ENCODE results near the gene PIK3C2G. TPM values are rescaled to one million over a fixed set of nuclear protein-coding genes. Genes with fewer than 3 reads are reported as not detected.

The PIK3C2G gene
- total RNA-seq, 1 experiment from 2014 or later: not detected

DNA sequence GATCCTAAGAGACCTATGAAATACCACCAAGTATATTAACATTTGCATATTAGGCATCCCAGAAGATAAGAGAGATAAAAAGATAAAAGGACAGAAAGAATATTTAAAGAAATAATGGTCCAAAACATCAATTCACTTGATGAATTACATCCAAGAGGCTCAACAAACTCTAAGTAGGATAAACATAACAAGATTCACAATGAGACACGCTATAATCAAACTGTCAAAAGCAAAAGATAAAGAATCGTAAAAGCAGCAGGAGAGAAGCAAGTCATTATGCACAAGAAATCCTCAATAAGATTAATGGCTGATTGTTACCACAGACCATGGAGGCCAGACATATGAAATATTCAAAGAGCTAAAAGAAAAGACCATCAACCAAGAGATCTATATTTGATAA is 396.9 kb downstream of the PIK3C2G start:
- intact Hi-C loops (cut with micrococcal nuclease): no loop called here
- ChIA-PET CTCF (no interaction called here), POLR2A (no interaction called here), RAD21 (ENCODE audit: low non-redundant PET in 1 of 2, low total read pairs in 2 of 2, uncharacterized antibody in 2 of 2, unreplicated experiment in 2 of 2) (no interaction called here)
- Histone ChIP-seq H3K9me2 (ENCODE audit: insufficient read depth) (no peaks in the 10 kb centered on the region), H3K79me2 (ENCODE audit: insufficient read depth, low read length) (no peaks in the 10 kb centered on the region), H3K9me3 (ENCODE audit: control insufficient read depth in 1 of 2, insufficient read depth in 1 of 2, low read depth in 1 of 2, low read length in 2 of 2) (no peaks in the 10 kb centered on the region), H3K27me3 (ENCODE audit: insufficient read depth, low read length) (no peaks in the 10 kb centered on the region), H3K4me1 (ENCODE audit: control insufficient read depth in 1 of 2, insufficient read depth in 2 of 2, low read length in 2 of 2) (no peaks in the 10 kb centered on the region), H3K4me3 (replicated peaks in 1 of 2; ENCODE audit: low read depth in 1 of 2, low read length in 2 of 2) (no peak overlapping the region), H3K36me3 (ENCODE audit: control insufficient read depth in 1 of 2, insufficient read depth in 2 of 2, low read length in 2 of 2) (no peaks in the 10 kb centered on the region), H3K4me2 (ENCODE audit: low read length) (no peak overlapping the region), H2AFZ (ENCODE audit: low read depth, low read length, poor library complexity, severe bottlenecking) (no peak overlapping the region), H3K9ac (ENCODE audit: low read length) (no peak overlapping the region), H4K20me1 (ENCODE audit: insufficient read depth) (no peaks in the 10 kb centered on the region), H3K27ac (ENCODE audit: low read depth, low read length) (no peak overlapping the region)
- ATAC-seq: no peak
- no peak for DNase-seq (ENCODE audit: low read depth, low spot score)
- BruUV-seq (replicated peaks): no TSS peak
- TF ChIP-seq EZH2 (IDR thresholded peaks at IDR 0.05) (no peak), ELF1 (IDR thresholded peaks at IDR 0.05; ENCODE audit: borderline replicate concordance, low read depth) (no peak), EZH2phosphoT487 (IDR thresholded peaks at IDR 0.05; ENCODE audit: borderline replicate concordance) (no peak), TCF7L2 (IDR thresholded peaks at IDR 0.05; ENCODE audit: borderline replicate concordance, extremely low read depth, insufficient read depth, insufficient read length) (no peak)

DNA sequence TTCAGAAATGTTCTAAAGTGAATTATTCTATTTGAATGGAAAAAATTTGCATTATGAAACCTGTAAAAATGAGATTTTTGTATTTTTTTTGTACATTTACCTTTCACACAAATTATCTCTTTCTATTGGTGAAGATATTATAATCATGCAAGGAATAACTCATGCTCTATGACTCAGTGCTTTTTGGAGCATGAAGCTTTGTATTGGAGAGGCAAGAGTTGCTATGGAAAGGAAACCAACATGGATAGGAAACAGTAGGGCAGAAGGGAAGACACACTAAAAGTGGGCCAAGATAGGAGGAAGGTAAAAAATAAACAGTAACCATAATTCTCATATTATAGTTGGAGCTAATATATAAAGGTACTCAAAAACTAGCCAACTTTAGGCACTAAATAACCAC is 397.5 kb downstream of the PIK3C2G start:
- no peak for DNase-seq (ENCODE audit: low read depth, low spot score)
- no peak for ATAC-seq
- CTCF ChIA-PET: no interaction called here
- no peak overlapping the region for H3K27ac ChIP-seq (ENCODE audit: low read depth, low read length)
- H3K4me2 ChIP-seq (ENCODE audit: low read length): no peak overlapping the region
- POLR2A ChIA-PET: no interaction called here
- no peaks in the 10 kb centered on the region for H3K36me3 ChIP-seq (ENCODE audit: control insufficient read depth in 1 of 2, insufficient read depth in 2 of 2, low read length in 2 of 2)
- TF ChIP-seq RAD21 (IDR thresholded peaks at IDR 0.05; ENCODE audit: low read depth): no peak
- TF ChIP-seq POLR2AphosphoS5 (IDR thresholded peaks at IDR 0.05; ENCODE audit: low read depth, low read length): no peak
- no peaks in the 10 kb centered on the region for H3K79me2 ChIP-seq (ENCODE audit: insufficient read depth, low read length)
- RAD21 ChIA-PET (ENCODE audit: low non-redundant PET in 1 of 2, low total read pairs in 2 of 2, uncharacterized antibody in 2 of 2, unreplicated experiment in 2 of 2): no interaction called here
- no peaks in the 10 kb centered on the region for H4K20me1 ChIP-seq (ENCODE audit: insufficient read depth)
- BruUV-seq (replicated peaks): no TSS peak
- no peak overlapping the region for H2AFZ ChIP-seq (ENCODE audit: low read depth, low read length, poor library complexity, severe bottlenecking)
- H3K4me3 ChIP-seq (replicated peaks in 1 of 2; ENCODE audit: low read depth in 1 of 2, low read length in 2 of 2): no peak overlapping the region
- no peaks in the 10 kb centered on the region for H3K9me2 ChIP-seq (ENCODE audit: insufficient read depth)
- H3K9me3 ChIP-seq (ENCODE audit: control insufficient read depth in 1 of 2, insufficient read depth in 1 of 2, low read depth in 1 of 2, low read length in 2 of 2): no peaks in the 10 kb centered on the region
- intact Hi-C loops (cut with micrococcal nuclease): no loop called here
- no peaks in the 10 kb centered on the region for H3K27me3 ChIP-seq (ENCODE audit: insufficient read depth, low read length)
- no peaks in the 10 kb centered on the region for H3K4me1 ChIP-seq (ENCODE audit: control insufficient read depth in 1 of 2, insufficient read depth in 2 of 2, low read length in 2 of 2)
- H3K9ac ChIP-seq (ENCODE audit: low read length): no peak overlapping the region

Data from HCT116 (cell line).